SU-DHL-6 (cell line): ENCODE data around the gene CXXC5.

Experiments used
- H2AFZ ChIP-seq: fragments of 200-600 bp; sonication (generic); 2 replicates; pipeline ENCODE4 v1.6.1; 2014; ENCODE audit warnings: low read depth, mild to moderate bottlenecking, moderate library complexity, mixed read lengths, antibody characterized with exemption, low read length; ENCODE audit not compliant: severe bottlenecking
- H3F3A ChIP-seq: fragments of 200-600 bp; shearing (Covaris generic); 2 replicates; pipeline ENCODE4 v1.6.0; 2016; ENCODE audit warnings: antibody characterized with exemption, mild to moderate bottlenecking; ENCODE audit not compliant: insufficient read depth
- H3K27ac ChIP-seq: fragments of 200-600 bp; sonication (generic); 2 replicates; pipeline ENCODE4 v1.5.1; 2016; ENCODE audit warnings: low read depth, mild to moderate bottlenecking, low read length, moderate library complexity, mixed read lengths
- H3K27me3 ChIP-seq: fragments of 200-600 bp; sonication (generic), shearing (Covaris generic); 2 replicates; pipeline ENCODE4 v1.6.0; 2014; ENCODE audit warnings: mild to moderate bottlenecking, low read length
- H3K36me3 ChIP-seq: fragments of 200-600 bp; sonication (generic); 2 replicates; pipeline ENCODE4 v1.6.1; 2014; ENCODE audit warnings: mild to moderate bottlenecking, low read length, mixed read lengths
- H3K4me2 ChIP-seq: fragments of 300-600, 200-600 bp; shearing (Covaris generic), sonication (generic); 2 replicates; pipeline ENCODE4 v1.6.0; 2014; ENCODE audit warnings: low read length, low read depth, mild to moderate bottlenecking; ENCODE audit not compliant: poor library complexity, severe bottlenecking
- H3K4me3 ChIP-seq: fragments of 200-600 bp; sonication (generic); 2 replicates; pipeline ENCODE4 v1.5.1; 2014; ENCODE audit warnings: antibody characterized with exemption, low read length, mild to moderate bottlenecking, mixed read lengths; ENCODE audit not compliant: insufficient read depth, poor library complexity, severe bottlenecking
- H3K79me2 ChIP-seq: fragments of 200-600 bp; sonication (generic); 2 replicates; pipeline ENCODE4 v1.6.1; 2014; ENCODE audit warnings: mild to moderate bottlenecking, low read length, moderate library complexity; ENCODE audit not compliant: insufficient read depth
- H3K9ac ChIP-seq: fragments of 200-600 bp; sonication (generic); 2 replicates; pipeline ENCODE4 v1.7.0; 2014; ENCODE audit warnings: mild to moderate bottlenecking, low read length
- H3K9me2 ChIP-seq: fragments of 200-600 bp; sonication (generic); replicated peaks from 2 replicates; pipeline ENCODE4 v1.6.1; 2014; ENCODE audit warnings: low read length; ENCODE audit not compliant: insufficient read depth
- H3K9me3 ChIP-seq: fragments of 200-600 bp; sonication (generic); 2 replicates; pipeline ENCODE4 v1.6.1; 2014; ENCODE audit warnings: low read length, mixed read lengths; ENCODE audit not compliant: insufficient read depth
- H4K20me1 ChIP-seq: fragments of 200-600 bp; sonication (generic); 2 replicates; pipeline ENCODE4 v1.6.1; 2014; ENCODE audit warnings: low read depth, mild to moderate bottlenecking, antibody characterized with exemption, low read length, moderate library complexity, mixed read lengths
- EZH2phosphoT487 ChIP-seq: fragments of 200-600 bp; sonication (generic), shearing (Covaris generic); conservative IDR thresholded peaks from 2 replicates; pipeline ENCODE4 v1.6.1; 2018; ENCODE audit warnings: mild to moderate bottlenecking, antibody characterized with exemption, low read length, moderate library complexity, mixed read lengths
- TF ChIP-seq, protein P1 (sequence below): fragments of 200-600 bp; sonication (generic); IDR thresholded peaks from one replicate; pipeline ENCODE4 v1.5.1; 2017; ENCODE audit warnings: antibody characterized with exemption, mild to moderate bottlenecking, low read length, moderate library complexity; ENCODE audit not compliant: insufficient read depth, poor library complexity, severe bottlenecking

The CXXC5 gene

GRCh38 chr5:139692679-139693308 lies 44.6 kb downstream of the CXXC5 start:
- Histone ChIP-seq H3K27me3 (no peaks in the 10 kb centered on the region), H3K4me2 (no peak overlapping the region), H3K4me3 (no peak overlapping the region), H3K9me3 (no peaks in the 10 kb centered on the region), H3K27ac (no peak overlapping the region), H3F3A (peaks cover 12% of the 10 kb centered on the region), H3K9ac (no peak overlapping the region), H2AFZ (no peak overlapping the region), H3K36me3 (no peaks in the 10 kb centered on the region), H3K79me2 (no peaks in the 10 kb centered on the region), H4K20me1 (no peaks in the 10 kb centered on the region), H3K9me2 (no peaks in the 10 kb centered on the region)
- no peak for TF ChIP-seq EZH2phosphoT487

DNA sequence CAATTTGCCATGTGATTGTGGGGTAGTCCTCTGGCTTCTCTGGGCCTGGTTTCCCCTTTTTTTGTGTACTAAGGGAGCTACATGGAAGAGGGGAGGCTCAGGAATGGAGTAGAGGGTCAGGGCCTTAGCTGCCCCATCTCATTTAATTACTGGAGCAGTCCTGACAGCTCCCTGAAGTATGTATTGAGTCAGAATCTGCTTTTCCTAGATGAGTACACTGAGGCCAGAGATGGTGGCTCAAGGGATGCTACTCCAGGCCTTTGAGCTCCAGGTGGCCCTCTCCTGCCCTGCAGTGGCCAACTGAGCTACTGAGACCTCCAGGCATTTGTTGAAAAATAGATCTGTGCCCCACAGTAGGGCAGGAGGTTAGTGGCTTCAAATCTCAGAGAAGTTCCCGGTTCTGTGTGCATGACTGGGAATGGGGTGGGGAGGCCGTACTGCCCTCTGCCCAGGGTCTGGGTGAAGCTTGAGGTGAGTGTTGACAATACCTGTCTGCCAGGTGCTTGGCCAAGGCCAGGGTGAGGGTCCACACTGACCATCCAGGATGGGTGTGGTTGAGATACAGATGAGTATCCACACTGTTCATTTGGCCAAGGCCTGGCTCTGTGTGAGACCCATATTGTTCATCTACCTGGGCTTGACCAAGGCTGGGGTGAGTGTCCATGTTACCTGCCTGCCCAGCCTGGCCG lies 45.7 kb downstream of the CXXC5 start:
- no peaks in the 10 kb centered on the region for H3K27me3 ChIP-seq
- no peaks in the 10 kb centered on the region for H4K20me1 ChIP-seq
- no peaks in the 10 kb centered on the region for H3K36me3 ChIP-seq
- H3K9ac ChIP-seq, result no peak overlapping the region
- H3K4me2 ChIP-seq, result no peak overlapping the region
- H3K27ac ChIP-seq, result no peak overlapping the region
- no peaks in the 10 kb centered on the region for H3K9me2 ChIP-seq
- H3K9me3 ChIP-seq, result no peaks in the 10 kb centered on the region
- no peak for TF ChIP-seq EZH2phosphoT487
- TF ChIP-seq, protein P1, sequence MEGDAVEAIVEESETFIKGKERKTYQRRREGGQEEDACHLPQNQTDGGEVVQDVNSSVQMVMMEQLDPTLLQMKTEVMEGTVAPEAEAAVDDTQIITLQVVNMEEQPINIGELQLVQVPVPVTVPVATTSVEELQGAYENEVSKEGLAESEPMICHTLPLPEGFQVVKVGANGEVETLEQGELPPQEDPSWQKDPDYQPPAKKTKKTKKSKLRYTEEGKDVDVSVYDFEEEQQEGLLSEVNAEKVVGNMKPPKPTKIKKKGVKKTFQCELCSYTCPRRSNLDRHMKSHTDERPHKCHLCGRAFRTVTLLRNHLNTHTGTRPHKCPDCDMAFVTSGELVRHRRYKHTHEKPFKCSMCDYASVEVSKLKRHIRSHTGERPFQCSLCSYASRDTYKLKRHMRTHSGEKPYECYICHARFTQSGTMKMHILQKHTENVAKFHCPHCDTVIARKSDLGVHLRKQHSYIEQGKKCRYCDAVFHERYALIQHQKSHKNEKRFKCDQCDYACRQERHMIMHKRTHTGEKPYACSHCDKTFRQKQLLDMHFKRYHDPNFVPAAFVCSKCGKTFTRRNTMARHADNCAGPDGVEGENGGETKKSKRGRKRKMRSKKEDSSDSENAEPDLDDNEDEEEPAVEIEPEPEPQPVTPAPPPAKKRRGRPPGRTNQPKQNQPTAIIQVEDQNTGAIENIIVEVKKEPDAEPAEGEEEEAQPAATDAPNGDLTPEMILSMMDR, result no peak
- no peak overlapping the region for H3K4me3 ChIP-seq
- H3F3A ChIP-seq, result peaks cover 9% of the 10 kb centered on the region
- H3K79me2 ChIP-seq, result no peaks in the 10 kb centered on the region
- no peak overlapping the region for H2AFZ ChIP-seq

DNA sequence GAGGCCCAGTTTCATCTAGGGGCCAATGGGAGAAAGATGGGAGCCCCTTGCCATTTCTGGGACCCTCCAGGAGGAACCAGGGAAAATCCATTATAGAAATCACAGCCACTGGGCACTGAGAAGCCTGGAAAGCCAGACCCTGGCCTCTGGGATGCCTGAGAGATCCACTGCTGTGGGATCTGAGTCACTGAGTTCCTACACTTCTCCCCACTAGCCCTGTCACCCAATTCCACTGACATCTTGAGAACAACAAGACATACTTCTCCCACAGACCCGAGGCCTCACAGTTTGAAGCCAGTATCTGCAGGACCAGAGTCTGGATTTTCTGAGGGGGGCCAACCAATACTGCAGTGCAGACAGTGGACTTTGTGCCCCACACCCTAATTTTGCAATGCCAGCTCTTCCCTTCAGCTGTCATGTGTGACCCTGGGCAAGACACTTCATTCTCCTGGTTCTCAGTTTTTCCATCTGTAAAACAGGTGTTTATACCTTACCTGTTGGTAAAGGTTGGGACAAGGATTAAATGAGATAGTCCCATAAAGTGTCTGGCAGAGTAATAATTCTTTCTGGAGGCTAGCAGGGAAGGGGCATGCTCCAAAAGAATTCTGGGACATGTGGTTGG lies 46.5 kb downstream of the CXXC5 start:
- Histone ChIP-seq H3K27me3 (no peaks in the 10 kb centered on the region), H3K4me2 (no peak overlapping the region), H3K4me3 (no peak overlapping the region), H3K27ac (no peak overlapping the region), H2AFZ (no peak overlapping the region), H3K79me2 (no peaks in the 10 kb centered on the region), H3F3A (0 out of 2 replicates have a peak, but pooled peaks cover under 1% of the 10 kb centered on the region), H3K9me2 (no peaks in the 10 kb centered on the region), H3K36me3 (no peaks in the 10 kb centered on the region), H3K9ac (no peak overlapping the region), H4K20me1 (no peaks in the 10 kb centered on the region), H3K9me3 (no peaks in the 10 kb centered on the region)
- TF ChIP-seq, protein P1, result no peak

DNA sequence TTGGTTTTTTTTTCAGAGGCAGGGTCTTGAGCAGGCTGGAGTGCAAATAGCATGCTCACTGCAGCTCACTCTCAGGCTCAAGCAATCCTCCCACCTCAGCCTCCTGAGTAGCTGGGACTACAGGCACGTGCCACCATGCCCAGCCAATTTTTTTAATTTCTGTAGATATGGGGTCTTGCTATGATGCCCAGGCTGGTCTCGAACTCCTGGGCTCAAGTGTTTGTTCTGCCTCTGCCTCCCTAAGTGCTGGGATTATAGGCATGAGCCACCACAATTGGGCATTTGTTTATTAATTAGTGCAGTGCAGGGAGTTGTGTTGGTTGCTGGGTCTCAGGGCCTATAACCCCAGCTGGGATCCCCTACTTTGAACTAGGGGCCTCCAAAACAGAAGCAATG lies 47.0 kb downstream of the CXXC5 start:
- Histone ChIP-seq H3K9ac (no peak overlapping the region), H3F3A (no peaks in the 10 kb centered on the region), H3K4me3 (no peak overlapping the region), H3K9me2 (no peaks in the 10 kb centered on the region), H3K36me3 (no peaks in the 10 kb centered on the region), H3K4me2 (no peak overlapping the region), H3K79me2 (no peaks in the 10 kb centered on the region), H3K9me3 (no peaks in the 10 kb centered on the region), H2AFZ (no peak overlapping the region), H3K27ac (no peak overlapping the region), H4K20me1 (no peaks in the 10 kb centered on the region), H3K27me3 (no peaks in the 10 kb centered on the region)
- TF ChIP-seq, protein P1, result no peak
